Sigmoid colon (tissue), 7 donors: ENCODE measurements around the gene PLCG1. TPM values are rescaled to one million over a fixed set of nuclear protein-coding genes. Genes with fewer than 3 reads are reported as not detected.

Source experiments
- DNase-seq: peaks from one replicate; pipeline ENCODE4 v3.0.0-alpha.2; 2019
- H3K27ac ChIP-seq, 4 donors: fragments of 200-600 bp; sonication (generic); one replicate each; pipeline ENCODE4 v1.5.1; 2016 to 2019; ENCODE audit warnings: mild to moderate bottlenecking in 1 of 4
- H3K27me3 ChIP-seq, 3 donors: fragments of 200-600 bp; sonication (generic); one replicate each; pipeline ENCODE4 v1.5.1; 2019; ENCODE audit warnings: mild to moderate bottlenecking in 1 of 3
- H3K36me3 ChIP-seq, 4 donors: fragments of 200-600 bp; sonication (generic); one replicate each; pipeline ENCODE4 v1.5.1; 2016 to 2019
- H3K4me1 ChIP-seq, 4 donors: fragments of 200-600 bp; sonication (generic); one replicate each; pipeline ENCODE4 v1.5.1; 2017 to 2019
- H3K4me3 ChIP-seq, 4 donors: fragments of 200-600 bp; sonication (generic); one replicate each; pipeline ENCODE4 v1.5.1; 2017 to 2019; ENCODE audit warnings: mild to moderate bottlenecking in 2 of 4, moderate library complexity in 1 of 4
- H3K9me3 ChIP-seq, 4 donors: fragments of 200-600 bp in 3 of 4; sonication (generic) in 3 of 4; one replicate each; pipeline versions ENCODE4 v1.5.1 to v1.6.1; 2013 to 2019
- CTCF ChIP-seq, 4 experiments: fragments of 450-650 bp in 3 of 4; fragments of 200-600 bp in 1 of 4; IDR thresholded peaks; one replicate each; pipeline ENCODE4 v1.5.1; 2016 to 2019; ENCODE audit warnings: antibody characterized with exemption in 4 of 4, mild to moderate bottlenecking in 3 of 4, moderate library complexity in 2 of 4
- EP300 ChIP-seq, 4 donors: sonication (generic); formaldehyde crosslinking; IDR thresholded peaks; one replicate each; pipeline ENCODE4 v1.6.1; 2017; ENCODE audit warnings: antibody characterized with exemption in 4 of 4
- POLR2A ChIP-seq, 2 donors: fragments of 450-650 bp; IDR thresholded peaks; one replicate each; pipeline ENCODE4 v1.6.1; 2016; ENCODE audit warnings: antibody characterized with exemption in 2 of 2, mild to moderate bottlenecking in 2 of 2, moderate library complexity in 2 of 2
- POLR2AphosphoS5 ChIP-seq, 4 donors: sonication (generic); formaldehyde crosslinking; IDR thresholded peaks; one replicate each; pipeline ENCODE4 v1.6.1; 2017; ENCODE audit warnings: antibody characterized with exemption in 4 of 4
- WGBS, 2 donors: extraction: QIAGEN DNeasy Blood & Tissue Kit; methylation state at CpG; one replicate each; pipeline ENCODE4 v1.1.7; 2013; 5-methylcytosine and 5-hydroxymethylcytosine counted together
- intact Hi-C: fragments of 100-400 bp; cut with DNase I; formaldehyde crosslinking; loops from one replicate; pipeline ENCODE4 v1.15.1; 2023
- polyA plus RNA-seq, 3 donors: library from polyadenylated mRNA; stranded (reverse); fragments of 200-250 nt; gene quantifications; one replicate each; pipeline ENCODE4 v1.2.3, GENCODE V29; 2013
- total RNA-seq, 4 donors: library from RNA; depleted of rRNA; stranded (reverse); fragments of >200 nt; gene quantifications; one replicate each; pipeline ENCODE4 v1.1.0, GENCODE V29; 2016
- donor health status: healthy with polysubstance abuse.
- donor health status: Bipolar disorder and iron deficiency.
- donor health status: healthy.

The PLCG1 gene
- total and polyA plus RNA-seq, 7 donors, result 9.9 to 152 (median 55.1) TPM

- no peaks in the 10 kb centered on the region for H3K36me3 ChIP-seq
- H3K4me1 ChIP-seq, result peaks cover 0 to 57% (median 38%) of the 10 kb centered on the region in 4 donors
- no peaks in the 10 kb centered on the region for H3K9me3 ChIP-seq
- WGBS, 2 donors, result 67 to 76% methylated on average over 5 of the region's 5 CpGs
- intact Hi-C loops, result loop anchor here (5.0 to 10.0 kb wide), 3 partner anchors 33 to 555 kb away; partner anchors contain the start of gene ZHX3
- TF ChIP-seq POLR2A (IDR thresholded peaks at IDR 0.05) (no peak), CTCF (IDR thresholded peaks at IDR 0.05) (no peak), EP300 (IDR thresholded peaks at IDR 0.05) (no peak)
- H3K27me3 ChIP-seq, result no peaks in the 10 kb centered on the region
- peak overlapping the region; percentile 94 to 96 (median 96) for H3K27ac ChIP-seq
- no peak for DNase-seq
- peak overlapping the region; percentile 57 to 83 (median 73) for H3K4me3 ChIP-seq
Observed at GRCh38 chr20:41139227-41140093, 2.1 kb downstream of the PLCG1 start.

GRCh38 chr20:41140226-41141133 lies 3.1 kb downstream of the PLCG1 start:
- DNase-seq, result peak; percentile 68

GRCh38 chr20:41141153-41141815 lies 3.9 kb downstream of the PLCG1 start:
- Histone ChIP-seq H3K4me1 (peaks cover 0 to 70% (median 48%) of the 10 kb centered on the region in 4 donors), H3K36me3 (no peaks in the 10 kb centered on the region), H3K9me3 (no peaks in the 10 kb centered on the region), H3K27me3 (no peaks in the 10 kb centered on the region), H3K27ac (peak overlapping the region; percentile 36 to 73 (median 44)), H3K4me3 (no peak overlapping the region)
- 57 to 77% methylated on average over 8 of the region's 8 CpGs for WGBS, 2 donors
- DNase-seq, result peak; percentile 75
- TF ChIP-seq POLR2AphosphoS5 (IDR thresholded peaks at IDR 0.05) (peak in 1 of 4 donors; percentile 34), EP300 (IDR thresholded peaks at IDR 0.05) (no peak)
- intact Hi-C loops, result no loop called here

More at GRCh38 chr20:41140226-41141133, 3.1 kb downstream of the PLCG1 start:
- intact Hi-C loops, result no loop called here
- H3K36me3 ChIP-seq, result no peaks in the 10 kb centered on the region
- no peak overlapping the region for H3K4me3 ChIP-seq
- peak overlapping the region; percentile 36 to 96 (median 58) for H3K27ac ChIP-seq
- no peaks in the 10 kb centered on the region for H3K9me3 ChIP-seq
- TF ChIP-seq POLR2AphosphoS5 (IDR thresholded peaks at IDR 0.05), result no peak
- TF ChIP-seq CTCF (IDR thresholded peaks at IDR 0.05), result no peak
- peaks cover 0 to 65% (median 42%) of the 10 kb centered on the region in 4 donors for H3K4me1 ChIP-seq
- H3K27me3 ChIP-seq, result no peaks in the 10 kb centered on the region
- 71 to 81% methylated on average over 10 of the region's 10 CpGs for WGBS, 2 donors

- no peaks in the 10 kb centered on the region for H3K27me3 ChIP-seq
- peaks cover 0 to 75% (median 53%) of the 10 kb centered on the region in 4 donors for H3K4me1 ChIP-seq
- DNase-seq, result no peak
- H3K4me3 ChIP-seq, result no peak overlapping the region
- no peak for TF ChIP-seq POLR2AphosphoS5 (IDR thresholded peaks at IDR 0.05)
- no peak for TF ChIP-seq EP300 (IDR thresholded peaks at IDR 0.05)
- no peak for TF ChIP-seq CTCF (IDR thresholded peaks at IDR 0.05)
- TF ChIP-seq POLR2A (IDR thresholded peaks at IDR 0.05), result no peak
- 74 to 76% methylated on average over 4 of the region's 4 CpGs for WGBS, 2 donors
- no peaks in the 10 kb centered on the region for H3K9me3 ChIP-seq
- intact Hi-C loops, result no loop called here
- H3K27ac ChIP-seq, result peak overlapping the region in 3 of 4 donors; percentile 36 to 73 (median 46)
- no peaks in the 10 kb centered on the region for H3K36me3 ChIP-seq
Observed at GRCh38 chr20:41142245-41142644, 4.9 kb downstream of the PLCG1 start.
